IPS-NIHi7 (cell line): ENCODE results near the gene FOCAD.
A peak's percentile ranks its signal among the peaks of the same experiment; 100 is the strongest.
"Not testable (repeated sequence)": the region's sequence is repeated elsewhere in the genome, so short reads cannot be mapped to it uniquely, and the experiment has no call there.

Experiments
- DNase-seq: peaks from one replicate; pipeline ENCODE4 v3.0.0; 2012; ENCODE audit warnings: mixed read lengths; ENCODE audit errors: extremely low spot score

Gene FOCAD

GRCh38 chr9:20684035-20684874 is at the start of gene FOCAD:
TSS of gene FOCAD (plus strand) at chr9:20684259. CDS start at chr9:20715354, 31,095 bp downstream.
- DNase-seq: peak; percentile 97

GRCh38 chr9:20634895-20635294 is 49.2 kb upstream of the FOCAD start:
- peak; percentile 14 for DNase-seq

GRCh38 chr9:20636888-20637440 is 47.1 kb upstream of the FOCAD start:
- peak; percentile 43 for DNase-seq

GRCh38 chr9:20640331-20641187 is 43.5 kb upstream of the FOCAD start:
- no peak for DNase-seq

- DNase-seq: no peak
These were observed 42.0 kb upstream of the FOCAD start for GRCh38 chr9:20642045-20642444.

- no peak for DNase-seq
These were observed 40.4 kb upstream of the FOCAD start for GRCh38 chr9:20643660-20644059.

- DNase-seq: no peak
These were observed 37.4 kb upstream of the FOCAD start for GRCh38 chr9:20646656-20647055.

- no peak for DNase-seq
These were observed 34.7 kb upstream of the FOCAD start for GRCh38 chr9:20649381-20649780.

- DNase-seq: no peak
These were observed 33.7 kb upstream of the FOCAD start for GRCh38 chr9:20650313-20650712.

- no peak for DNase-seq
These were observed 33.2 kb upstream of the FOCAD start for GRCh38 chr9:20650750-20651299.

GRCh38 chr9:20651939-20652338 is 32.1 kb upstream of the FOCAD start:
- DNase-seq: no peak

GRCh38 chr9:20658246-20658667 is 25.8 kb upstream of the FOCAD start:
- not testable (repeated sequence) for DNase-seq

- DNase-seq: no peak
These were observed 25.2 kb upstream of the FOCAD start for GRCh38 chr9:20658677-20659473.

GRCh38 chr9:20659474-20659967 is 24.5 kb upstream of the FOCAD start:
- no peak for DNase-seq

- DNase-seq: no peak
These were observed 21.9 kb upstream of the FOCAD start for GRCh38 chr9:20662156-20662555.

- no peak for DNase-seq
These were observed 20.9 kb upstream of the FOCAD start for GRCh38 chr9:20663133-20663532.

GRCh38 chr9:20664501-20664900 is 19.6 kb upstream of the FOCAD start:
- DNase-seq: no peak

GRCh38 chr9:20670395-20670794 is 13.7 kb upstream of the FOCAD start:
- no peak for DNase-seq

GRCh38 chr9:20671635-20672034 is 12.4 kb upstream of the FOCAD start:
- DNase-seq: no peak

- not testable (repeated sequence) for DNase-seq
These were observed 10.5 kb upstream of the FOCAD start for GRCh38 chr9:20673537-20673936.

- DNase-seq: no peak
These were observed 2.6 kb upstream of the FOCAD start for GRCh38 chr9:20681467-20681866.
